PC-3 (cell line): ENCODE results near the gene MKLN1. TPM values are rescaled to one million over a fixed set of nuclear protein-coding genes. Genes with fewer than 3 reads are reported as not detected.
A peak's percentile ranks its signal among the peaks of the same experiment; 100 is the strongest.
"Not testable (repeated sequence)": the region's sequence is repeated elsewhere in the genome, so short reads cannot be mapped to it uniquely, and the experiment has no call there.

ENCODE experiments used
- ATAC-seq: fragments of 200-7000 bp; cut with Tn5 transposase; 2 replicates; pipeline ENCODE4 v1.9.1; 2020; ENCODE audit warnings: mild to moderate bottlenecking, moderate library complexity
- BruUV-seq: library from RNA; stranded (reverse); fragments of 400-500 nt; replicated peaks from 2 replicates; lab custom pipeline; 2021; lab: Mats Ljungman, UMichigan
- CTCF ChIA-PET: fragments of 300-600 bp; sonication (Branson Sonifier 250); formaldehyde crosslinking; loops from one replicate; lab custom pipeline; 2022; ENCODE audit warnings: antibody characterized with exemption; lab: Charles Lee
- POLR2A ChIA-PET: fragments of 300-600 bp; sonication (Branson Sonifier 250); formaldehyde crosslinking; loops from one replicate; lab custom pipeline; 2022; ENCODE audit warnings: antibody characterized with exemption; ENCODE audit not compliant: unreplicated experiment; lab: Charles Lee
- DNase-seq: peaks from one replicate; pipeline ENCODE4 v3.0.0-alpha.2; 2015
- H2AFZ ChIP-seq: fragments of 300-600 bp; sonication (generic); 2 replicates; pipeline ENCODE4 v1.6.0; 2016; ENCODE audit warnings: antibody characterized with exemption, low read length
- H3F3A ChIP-seq: fragments of 300-600 bp; sonication (generic); one replicate; pipeline ENCODE4 v1.6.0; 2017; ENCODE audit warnings: antibody characterized with exemption, low read length, control low read depth, mild to moderate bottlenecking; ENCODE audit not compliant: unreplicated experiment
- H3K27ac ChIP-seq: fragments of 300-600 bp; sonication (generic); 2 replicates; pipeline ENCODE4 v1.5.1; 2016; ENCODE audit warnings: mild to moderate bottlenecking, low read length
- H3K27me3 ChIP-seq: fragments of 300-600 bp; sonication (generic); 2 replicates; pipeline ENCODE4 v1.6.1; 2016; ENCODE audit warnings: low read length, mixed read lengths
- H3K36me3 ChIP-seq: fragments of 300-600 bp; sonication (generic); 2 replicates; pipeline ENCODE4 v1.6.1; 2016; ENCODE audit warnings: low read depth, mixed run types, low read length, mixed read lengths
- H3K4me1 ChIP-seq: fragments of 300-600 bp; sonication (generic); 2 replicates; pipeline ENCODE4 v1.5.1; 2016; ENCODE audit warnings: low read length; ENCODE audit not compliant: insufficient read depth
- H3K4me2 ChIP-seq: fragments of 300-600 bp; sonication (generic); 2 replicates; pipeline ENCODE4 v1.6.0; 2016; ENCODE audit warnings: low read length
- H3K4me3 ChIP-seq: fragments of 300-600 bp; sonication (generic); 2 replicates; pipeline ENCODE4 v1.5.1; 2016; ENCODE audit warnings: mild to moderate bottlenecking, low read length, mixed read lengths
- H3K79me2 ChIP-seq: fragments of 300-600 bp; sonication (generic); 2 replicates; pipeline ENCODE4 v1.6.1; 2017; ENCODE audit warnings: low read length, mixed read lengths
- H3K9ac ChIP-seq: fragments of 300-600 bp; sonication (generic); 2 replicates; pipeline ENCODE4 v1.6.0; 2016; ENCODE audit warnings: mild to moderate bottlenecking, low read length
- H3K9me2 ChIP-seq: fragments of 300-600 bp; sonication (generic); replicated peaks from 2 replicates; pipeline ENCODE4 v1.6.1; 2016; ENCODE audit warnings: mixed run types, low read length, mixed read lengths
- H3K9me3 ChIP-seq: fragments of 300-600 bp; sonication (generic); 2 replicates; pipeline ENCODE4 v1.6.1; 2016; ENCODE audit warnings: low read length, mixed read lengths
- H4K20me1 ChIP-seq: fragments of 300-600 bp; sonication (generic); 2 replicates; pipeline ENCODE4 v1.6.1; 2016; ENCODE audit warnings: low read length, mixed read lengths
- EZH2 ChIP-seq: fragments of 300-600 bp; sonication (generic); IDR thresholded peaks from one replicate; pipeline ENCODE4 v1.6.1; 2017; ENCODE audit warnings: antibody characterized with exemption, mild to moderate bottlenecking, low read length; ENCODE audit not compliant: unreplicated experiment
- EZH2phosphoT487 ChIP-seq: fragments of 300-600 bp; sonication (generic); IDR thresholded peaks from 2 replicates; pipeline ENCODE4 v1.6.1; 2018; ENCODE audit warnings: mild to moderate bottlenecking, antibody characterized with exemption, low read length, borderline replicate concordance
- intact Hi-C: fragments of 100-400 bp; cut with micrococcal nuclease; formaldehyde crosslinking; loops from 2 replicates; pipeline ENCODE4 v1.9.0; 2023
- total RNA-seq: library from RNA; depleted of rRNA; stranded (reverse); fragments of >200 nt; gene quantifications from 2 replicates; pipeline ENCODE4 v1.2.3, GENCODE V29; 2014
- TF ChIP-seq, protein P1 (sequence below): fragments of 300-600 bp; sonication (generic); conservative IDR thresholded peaks from 2 replicates; pipeline ENCODE4 v1.5.1; 2017; ENCODE audit warnings: antibody characterized with exemption, low read depth, mild to moderate bottlenecking, low read length

Gene MKLN1
- total RNA-seq, 1 experiment from 2014 or later, result 16.3 TPM

DNA sequence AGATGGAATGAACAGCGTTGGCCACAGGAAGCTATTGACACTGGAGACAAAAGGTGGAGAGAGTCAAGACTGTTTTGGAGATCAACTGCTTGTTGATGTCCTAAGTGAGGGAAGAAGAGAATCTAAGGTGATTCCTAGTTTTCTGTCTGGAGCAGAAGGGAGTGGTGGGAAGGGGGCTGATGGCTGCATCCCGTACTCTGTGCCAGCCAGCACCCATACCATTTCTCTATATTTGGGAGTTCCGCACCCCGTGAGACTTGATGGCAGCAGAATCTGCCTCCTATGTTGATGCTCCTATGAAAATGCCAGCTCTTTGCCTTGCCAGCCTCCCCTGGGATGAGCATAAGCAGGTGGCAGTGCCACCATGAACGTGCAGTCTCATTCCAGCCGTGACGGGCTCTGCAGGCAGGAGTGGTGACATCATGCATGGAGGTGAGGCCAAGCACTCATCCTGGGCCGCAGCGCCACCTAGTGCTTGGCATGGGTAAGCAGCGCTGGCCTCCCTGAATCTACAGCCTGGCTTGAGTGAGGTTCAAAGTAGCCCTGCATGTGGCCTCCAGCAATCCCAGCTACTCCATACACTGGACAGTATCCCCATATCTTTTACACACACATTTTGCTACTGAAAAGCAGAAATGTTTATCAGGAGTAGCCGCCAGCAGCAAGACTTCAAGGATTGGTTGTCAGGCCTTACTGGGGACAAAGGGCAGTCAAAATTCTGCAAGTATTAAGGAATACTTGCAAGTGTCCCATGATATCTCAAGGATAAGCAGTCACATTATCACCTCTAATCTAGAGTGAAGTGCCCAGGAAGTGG lies 185.8 kb downstream of the MKLN1 start:
- Histone ChIP-seq H3K79me2 (peaks cover 41% of the 10 kb centered on the region), H3K27ac (no peak overlapping the region), H3K4me3 (no peak overlapping the region), H3K9me2 (no peaks in the 10 kb centered on the region), H3K9ac (no peak overlapping the region), H3K4me2 (no peak overlapping the region), H3F3A (no peaks in the 10 kb centered on the region), H3K27me3 (no peaks in the 10 kb centered on the region), H4K20me1 (0 out of 2 replicates have a peak, but pooled peaks cover 5% of the 10 kb centered on the region), H2AFZ (peak overlapping the region; percentile 54), H3K9me3 (no peaks in the 10 kb centered on the region), H3K36me3 (0 out of 2 replicates have a peak, but pooled peaks cover 4% of the 10 kb centered on the region), H3K4me1 (peaks cover 10% of the 10 kb centered on the region; the same call in 1 of the 2 replicates)
- TF ChIP-seq, protein P1, sequence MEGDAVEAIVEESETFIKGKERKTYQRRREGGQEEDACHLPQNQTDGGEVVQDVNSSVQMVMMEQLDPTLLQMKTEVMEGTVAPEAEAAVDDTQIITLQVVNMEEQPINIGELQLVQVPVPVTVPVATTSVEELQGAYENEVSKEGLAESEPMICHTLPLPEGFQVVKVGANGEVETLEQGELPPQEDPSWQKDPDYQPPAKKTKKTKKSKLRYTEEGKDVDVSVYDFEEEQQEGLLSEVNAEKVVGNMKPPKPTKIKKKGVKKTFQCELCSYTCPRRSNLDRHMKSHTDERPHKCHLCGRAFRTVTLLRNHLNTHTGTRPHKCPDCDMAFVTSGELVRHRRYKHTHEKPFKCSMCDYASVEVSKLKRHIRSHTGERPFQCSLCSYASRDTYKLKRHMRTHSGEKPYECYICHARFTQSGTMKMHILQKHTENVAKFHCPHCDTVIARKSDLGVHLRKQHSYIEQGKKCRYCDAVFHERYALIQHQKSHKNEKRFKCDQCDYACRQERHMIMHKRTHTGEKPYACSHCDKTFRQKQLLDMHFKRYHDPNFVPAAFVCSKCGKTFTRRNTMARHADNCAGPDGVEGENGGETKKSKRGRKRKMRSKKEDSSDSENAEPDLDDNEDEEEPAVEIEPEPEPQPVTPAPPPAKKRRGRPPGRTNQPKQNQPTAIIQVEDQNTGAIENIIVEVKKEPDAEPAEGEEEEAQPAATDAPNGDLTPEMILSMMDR, result peak; percentile 93
- TF ChIP-seq EZH2phosphoT487 (no peak), EZH2 (no peak)
- intact Hi-C loops, result loop anchor here (2.0 kb wide), 1 partner anchor 25 kb away; no protein-coding TSS in a partner anchor
- ChIA-PET POLR2A (interaction anchor here (0.5 kb wide), 1 partner anchor 139 kb away, joined by 5 read pairs; no protein-coding TSS in a partner anchor), CTCF (interaction anchor here (0.9 kb wide), 1 partner anchor 140 kb away, joined by 3 read pairs; no protein-coding TSS in a partner anchor)
- peak; percentile 95 for ATAC-seq
- peak; percentile 83 for DNase-seq
- BruUV-seq, result no TSS peak

DNA sequence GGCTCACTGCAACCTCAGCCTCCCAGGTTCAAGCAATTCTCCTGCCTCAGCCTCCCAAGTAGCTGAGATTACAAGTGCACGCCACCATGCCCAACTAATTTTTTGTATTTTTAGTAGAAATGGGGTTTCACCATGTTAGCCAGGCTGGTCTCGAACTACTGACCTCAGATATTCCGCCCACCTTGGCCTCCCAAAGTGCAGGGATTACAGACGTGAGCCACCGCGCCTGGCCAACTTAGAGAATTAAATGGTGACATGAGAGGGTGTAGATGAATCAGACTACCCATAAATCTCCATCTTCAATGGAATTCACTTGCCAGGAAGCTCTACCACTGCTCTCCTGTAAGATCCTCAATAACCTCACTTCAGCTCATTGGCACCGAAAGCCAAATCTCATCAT lies 187.8 kb downstream of the MKLN1 start:
- H3K27me3 ChIP-seq, H3K9me2 ChIP-seq, H3F3A ChIP-seq, H3K4me1 ChIP-seq, H4K20me1 ChIP-seq, intact Hi-C loops, DNase-seq, BruUV-seq, CTCF ChIA-PET, POLR2A ChIA-PET, H3K9me3 ChIP-seq, H3K27ac ChIP-seq, ATAC-seq, H3K36me3 ChIP-seq, H3K4me2 ChIP-seq, H3K4me3 ChIP-seq, H3K9ac ChIP-seq, H2AFZ ChIP-seq: not testable (repeated sequence)
- H3K79me2 ChIP-seq, result peaks cover 61% of the 10 kb centered on the region

GRCh38 chr7:131517218-131517923 lies 189.7 kb downstream of the MKLN1 start:
- Histone ChIP-seq H3K4me3 (no peak overlapping the region), H3F3A (no peaks in the 10 kb centered on the region), H4K20me1 (0 out of 2 replicates have a peak, but pooled peaks cover 5% of the 10 kb centered on the region), H3K4me1 (peaks cover 25% of the 10 kb centered on the region), H3K27ac (no peak overlapping the region), H3K9me2 (no peaks in the 10 kb centered on the region), H3K36me3 (no peaks in the 10 kb centered on the region), H3K4me2 (no peak overlapping the region), H2AFZ (no peak overlapping the region), H3K9me3 (no peaks in the 10 kb centered on the region), H3K9ac (no peak overlapping the region), H3K79me2 (peaks cover 73% of the 10 kb centered on the region), H3K27me3 (no peaks in the 10 kb centered on the region)
- intact Hi-C loops, result no loop called here
- TF ChIP-seq, protein P1, result no peak
- TF ChIP-seq EZH2, result no peak
- TF ChIP-seq EZH2phosphoT487, result no peak
- DNase-seq (no peak), ATAC-seq (no peak)
- no TSS peak for BruUV-seq
- ChIA-PET CTCF (no interaction called here), POLR2A (no interaction called here)
